ENCODE results near the gene MMD. TPM values are rescaled to one million over a fixed set of nuclear protein-coding genes. Genes with fewer than 3 reads are reported as not detected.

The MMD gene
- total and polyA plus RNA-seq, 9 of the 15 experiments (the other 6 are each of a cell fraction or from before 2014, with no cell fraction given) = 3.1 to 18.9 (median 10.7) TPM

DNA sequence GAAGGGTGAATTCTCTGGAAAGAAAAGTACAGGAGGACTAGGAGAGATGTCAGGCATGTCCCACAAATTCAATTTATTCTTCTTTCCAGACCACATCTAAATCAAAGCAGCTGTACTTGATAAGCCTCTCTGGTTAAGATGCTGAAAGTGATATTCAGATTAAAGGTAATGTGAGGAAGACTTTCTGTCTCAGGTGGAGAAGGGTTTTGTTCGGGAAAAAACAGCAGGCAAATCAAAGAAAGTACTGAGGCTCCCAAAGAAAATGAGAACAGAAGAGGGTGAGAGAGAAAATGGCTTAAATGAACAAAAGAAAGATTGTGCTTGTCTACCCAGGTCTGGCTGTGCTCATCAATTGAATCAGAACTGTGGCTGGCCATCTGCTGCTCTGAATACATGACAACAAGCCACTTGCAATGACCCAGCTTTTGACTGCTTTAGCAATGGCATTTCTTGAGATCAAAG is 55.6 kb downstream of the MMD start (continued):
- TF ChIP-seq ZNF639 (CRISPR knock-in tag; conservative IDR thresholded peaks at IDR 0.05 in 1 of 2, IDR thresholded peaks at IDR 0.05 in 1 of 2) = no peak
- TF ChIP-seq HEY1 (CRISPR knock-in tag; IDR thresholded peaks at IDR 0.05; ENCODE audit: borderline replicate concordance) = no peak
- no peak for TF ChIP-seq KLF16 (IDR thresholded peaks at IDR 0.05)
- TF ChIP-seq TEAD2 (tag; IDR thresholded peaks at IDR 0.05) = no peak
- no peak for TF ChIP-seq PHF21A (IDR thresholded peaks at IDR 0.05; ENCODE audit: borderline replicate concordance, low read depth)

- Histone ChIP-seq H3K9me1 (ENCODE audit: control insufficient read depth, insufficient read depth, low read length) (no peaks in the 10 kb centered on the region), H3K27ac (ENCODE audit: extremely low read depth, low read depth, low read length) (no peak overlapping the region), H2AFZ (ENCODE audit: low read depth, low read length) (no peak overlapping the region), H3K27me3 (ENCODE audit: control insufficient read depth in 2 of 2, insufficient read depth in 2 of 2, low read length in 2 of 2) (no peaks in the 10 kb centered on the region), H3K9ac (ENCODE audit: insufficient read depth in 1 of 2, low read depth in 2 of 2, low read length in 2 of 2) (no peak overlapping the region), H3K36me3 (ENCODE audit: control insufficient read depth, insufficient read depth, low read length) (no peaks in the 10 kb centered on the region), H3K79me2 (ENCODE audit: control insufficient read depth, insufficient read depth, low read length) (no peaks in the 10 kb centered on the region), H3K4me2 (ENCODE audit: insufficient read depth, low read length) (no peak overlapping the region), H3K9me3 (replicated peaks; ENCODE audit: control insufficient read depth, insufficient read depth, low read depth, low read length) (no peaks in the 10 kb centered on the region; the same call in 1 of the 2 replicates), H4K20me1 (replicated peaks; ENCODE audit: control insufficient read depth, insufficient read depth, low read length) (no peaks in the 10 kb centered on the region), H3K4me1 (replicated peaks in 1 of 2; ENCODE audit: control insufficient read depth in 2 of 2, insufficient read depth in 2 of 2, low read length in 2 of 2) (no peaks in the 10 kb centered on the region), H3K4me3 (no peak overlapping the region)
- ChIA-PET POLR2A (no interaction called here), CTCF (ENCODE audit: low intra/inter-chr PET ratio) (no interaction called here)
- WGBS (ENCODE audit: insufficient coverage, low coverage, missing lambda C conversion rate) = 0% methylated on average over 1 of the region's 1 CpG
- in situ Hi-C loops (cut with MboI) = no loop called here
- TF ChIP-seq SETDB1 (IDR thresholded peaks at IDR 0.05; ENCODE audit: low read length) (no peak), KDM2B (CRISPR knock-in tag; IDR thresholded peaks at IDR 0.05) (no peak), FOXJ3 (CRISPR knock-in tag; IDR thresholded peaks at IDR 0.05) (no peak), SLC30A9 (CRISPR knock-in tag; IDR thresholded peaks at IDR 0.05) (no peak), ZKSCAN1 (IDR thresholded peaks at IDR 0.05; ENCODE audit: low read depth, low read length) (no peak), DIDO1 (tag; IDR thresholded peaks at IDR 0.05; ENCODE audit: low read depth) (no peak)
- FAIRE-seq (no peak), DNase-seq (ENCODE audit: extremely low read depth in 1 of 4, low spot score in 3 of 4) (no peak), ATAC-seq (no peak)
- intact Hi-C loops (cut with micrococcal nuclease) = no loop called here
- BruUV-seq (replicated peaks) = no TSS peak
These were observed 58.6 kb downstream of the MMD start for GRCh38 chr17:55363033-55363432.

Measured in K562 (cell line).